GM19328 (cell line): ENCODE measurements around the gene DENND1C.
"Not testable (repeated sequence)": the region's sequence is repeated elsewhere in the genome, so short reads cannot be mapped to it uniquely, and the experiment has no call there.

Experiments
- ATAC-seq: cut with Tn5 transposase; IDR thresholded peaks from one replicate; pipeline ENCODE4 v1.9.1; 2021; ENCODE audit warnings: mild to moderate bottlenecking, moderate library complexity; ENCODE audit not compliant: unreplicated experiment

The DENND1C gene

DNA sequence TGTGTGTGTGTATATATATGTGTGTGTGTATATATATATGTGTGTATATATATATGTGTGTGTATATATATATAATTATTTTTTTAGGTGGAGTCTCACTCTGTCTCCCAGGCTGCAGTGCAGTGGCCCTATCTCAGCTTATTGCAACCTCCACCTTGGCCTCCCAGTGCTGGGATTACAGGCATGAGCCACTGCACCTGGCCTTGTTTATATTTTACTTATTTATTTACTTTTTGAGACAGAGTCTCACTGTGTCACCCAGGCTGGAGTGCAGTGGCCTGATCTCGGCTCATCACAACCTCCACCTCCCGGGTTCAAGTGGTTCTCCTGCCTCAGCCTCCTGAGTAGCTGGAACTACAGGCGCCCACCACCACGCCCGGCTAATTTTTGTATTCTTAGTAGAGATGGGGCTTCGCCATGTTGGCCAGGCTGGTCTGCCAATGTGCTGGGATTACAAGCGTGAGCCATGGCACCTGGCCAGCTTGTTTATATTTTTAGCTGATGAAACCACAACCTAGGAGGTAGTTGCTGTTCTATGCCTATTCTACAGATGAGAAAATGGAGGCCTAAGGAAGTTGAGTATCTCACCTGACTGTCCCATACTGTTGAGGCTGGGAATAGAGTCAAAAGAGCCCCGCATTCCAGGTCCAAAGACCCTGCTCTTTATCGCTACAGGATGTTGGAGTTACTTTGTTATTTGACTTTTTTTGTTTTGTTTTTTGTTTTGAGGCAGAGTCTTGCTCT is 26.6 kb upstream of the DENND1C start:
- ATAC-seq: not testable (repeated sequence)

DNA sequence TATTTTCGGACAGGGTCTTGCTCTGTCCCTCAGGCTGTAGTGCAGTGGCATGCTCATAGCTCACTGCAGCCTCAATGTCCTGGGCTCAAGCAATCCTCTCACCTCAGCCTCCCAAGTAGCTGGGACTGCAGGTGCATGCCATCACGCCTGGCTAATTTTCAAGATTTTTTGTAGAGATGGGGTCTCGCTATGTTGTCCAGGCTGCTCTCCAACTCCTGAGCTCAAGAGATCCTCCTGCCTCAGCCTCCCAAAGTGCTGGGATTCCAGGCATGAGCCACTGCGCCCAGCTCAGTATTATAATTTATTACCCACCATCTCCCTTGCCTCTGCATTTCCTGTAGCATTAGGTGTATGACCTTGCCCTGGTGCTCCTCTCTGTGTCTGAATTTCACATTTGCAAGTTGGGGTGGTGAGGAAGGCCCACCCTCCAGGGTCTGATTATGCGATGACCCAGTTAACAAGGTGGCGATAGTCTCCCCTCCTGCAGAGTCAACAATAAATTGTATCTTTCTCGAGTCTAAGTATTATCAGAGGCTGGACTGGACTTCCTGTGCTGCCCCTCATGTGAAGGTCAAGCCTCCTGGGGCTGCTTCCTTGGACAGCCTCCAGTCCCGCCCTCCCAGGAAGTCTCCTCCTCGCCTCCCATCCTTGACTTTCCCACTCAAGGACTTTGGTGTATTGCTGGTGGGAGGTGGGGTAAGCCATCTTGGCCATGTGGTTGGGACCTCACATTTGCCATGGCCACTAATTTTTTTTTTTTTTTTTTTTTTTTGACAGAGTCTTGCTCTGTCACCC is 22.0 kb upstream of the DENND1C start:
- ATAC-seq: no peak

DNA sequence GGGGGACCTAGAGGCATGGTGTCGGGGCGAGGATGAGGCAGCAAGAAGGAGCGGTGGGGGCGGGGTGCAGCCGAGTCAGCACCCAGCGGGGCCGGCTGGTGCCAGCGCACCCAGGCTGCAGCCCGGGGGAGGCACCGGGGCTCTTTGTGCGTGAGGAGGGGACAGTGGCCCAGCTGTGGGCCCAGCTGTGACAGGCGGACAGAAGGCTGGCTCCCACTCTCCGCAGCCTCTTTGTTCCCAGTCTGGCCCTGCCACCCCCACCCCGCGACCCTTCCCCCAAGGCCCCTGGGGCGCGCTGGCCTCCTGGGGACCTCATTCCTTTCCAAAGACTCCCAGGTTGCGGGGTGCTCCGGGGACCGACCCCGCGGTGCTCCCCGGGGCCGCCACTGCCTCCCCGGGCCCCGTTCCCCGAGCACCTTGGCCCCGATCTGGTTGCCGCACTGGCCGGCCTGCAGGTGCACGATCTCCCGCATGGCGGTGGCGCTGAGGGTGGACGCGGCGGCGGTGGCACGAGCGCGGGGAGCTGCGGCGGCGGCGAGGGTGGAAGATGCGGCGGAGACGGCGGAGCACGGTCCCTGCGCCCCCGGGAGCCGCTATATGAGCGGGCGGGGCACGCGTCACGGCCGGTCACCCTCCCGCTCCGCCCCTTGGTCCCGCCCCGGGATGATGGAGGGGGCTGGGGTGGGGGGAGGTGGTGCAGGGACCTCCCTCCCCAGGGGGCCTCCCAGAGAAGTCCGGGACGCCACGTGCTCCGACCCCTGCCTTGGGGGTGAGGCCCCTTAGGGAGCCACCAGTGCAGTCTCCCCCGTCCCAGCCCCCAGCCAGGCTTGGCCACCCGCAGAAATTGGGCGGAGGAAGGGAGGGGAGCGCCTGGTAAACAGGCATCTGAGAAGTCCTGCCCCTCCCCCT is 20.4 kb upstream of the DENND1C start, which contains the start of gene TUBB4A:
Gene TUBB4A, minus strand, starts transcription at position 570 of the 909 bp plus-strand sequence. Its CDS starts 97 bp downstream, at position 473.
- ATAC-seq: no peak

DNA sequence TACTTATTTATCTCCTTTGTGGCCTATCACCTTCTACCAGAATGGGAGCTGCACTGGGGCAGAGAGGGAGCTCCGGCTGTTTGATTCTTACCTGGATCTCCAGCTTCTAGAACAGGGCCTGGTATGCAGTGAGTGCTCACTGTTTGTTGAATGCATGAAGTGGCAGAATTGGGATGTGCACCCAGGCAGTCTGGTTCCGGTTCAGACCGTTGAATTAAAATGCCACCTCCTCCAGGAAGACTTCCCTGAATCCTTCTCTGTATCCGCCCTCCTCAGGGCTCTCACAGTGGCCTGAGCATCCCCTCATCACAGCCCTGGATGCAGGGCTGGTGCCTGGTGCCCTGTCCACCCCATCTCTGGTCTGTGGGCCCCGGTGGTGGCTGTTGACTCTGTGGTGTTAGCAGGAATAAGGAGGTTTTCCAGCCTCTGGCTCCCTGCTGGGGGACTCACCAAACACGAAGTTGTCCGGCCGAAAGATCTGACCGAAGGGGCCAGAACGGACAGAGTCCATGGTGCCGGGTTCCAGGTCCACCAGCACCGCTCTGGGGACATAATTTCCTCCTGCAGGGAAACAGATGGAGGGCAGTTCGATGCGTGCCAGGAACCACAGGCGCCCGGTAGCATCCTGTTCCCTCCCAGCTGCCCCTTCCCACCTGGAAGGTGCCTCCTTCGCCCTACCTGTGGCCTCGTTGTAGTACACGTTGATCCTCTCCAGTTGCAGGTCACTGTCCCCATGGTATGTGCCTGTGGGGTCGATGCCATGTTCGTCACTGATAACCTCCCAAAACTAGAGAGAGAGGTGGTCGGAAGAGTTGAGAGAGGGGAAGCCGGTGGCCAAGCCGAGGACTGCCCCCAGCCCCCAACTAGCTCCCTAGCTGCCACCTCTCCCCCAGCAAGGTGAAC is 19.5 kb upstream of the DENND1C start:
- no peak for ATAC-seq

DNA sequence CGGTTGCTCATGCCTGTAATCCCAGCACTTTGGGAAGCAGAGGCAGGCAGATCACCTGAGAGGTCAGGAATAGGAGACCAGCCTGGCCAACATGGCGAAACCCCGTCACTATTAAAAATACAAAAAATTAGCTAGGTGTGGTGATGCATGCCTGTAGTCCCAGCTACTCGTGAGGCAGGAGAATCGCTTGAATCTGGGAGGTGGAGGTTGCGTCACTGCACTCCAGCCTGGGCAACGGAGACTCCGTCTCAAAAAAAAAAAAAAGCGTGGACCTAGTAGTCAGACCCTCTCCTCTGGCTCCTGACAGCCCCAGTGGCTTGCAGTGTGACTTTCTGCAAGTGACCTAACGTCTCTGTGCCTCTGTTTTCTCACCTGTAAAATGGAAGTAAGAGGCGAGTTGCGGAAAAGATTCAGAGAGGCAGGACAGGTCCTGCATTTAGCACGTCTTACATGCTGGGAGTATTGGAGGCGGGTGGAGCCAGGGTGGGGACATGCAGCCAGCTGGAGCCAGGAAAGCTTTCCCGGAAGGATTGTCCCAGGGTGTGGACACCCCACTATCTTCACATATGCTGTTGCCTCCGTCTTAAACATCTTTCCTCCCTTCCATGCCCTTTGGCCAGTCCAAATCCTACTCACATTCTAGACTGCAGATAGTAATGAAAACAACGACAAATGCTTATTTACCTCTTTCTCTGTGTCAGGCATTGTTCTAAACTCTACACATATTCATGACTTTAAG is 17.6 kb upstream of the DENND1C start:
- no peak for ATAC-seq

DNA sequence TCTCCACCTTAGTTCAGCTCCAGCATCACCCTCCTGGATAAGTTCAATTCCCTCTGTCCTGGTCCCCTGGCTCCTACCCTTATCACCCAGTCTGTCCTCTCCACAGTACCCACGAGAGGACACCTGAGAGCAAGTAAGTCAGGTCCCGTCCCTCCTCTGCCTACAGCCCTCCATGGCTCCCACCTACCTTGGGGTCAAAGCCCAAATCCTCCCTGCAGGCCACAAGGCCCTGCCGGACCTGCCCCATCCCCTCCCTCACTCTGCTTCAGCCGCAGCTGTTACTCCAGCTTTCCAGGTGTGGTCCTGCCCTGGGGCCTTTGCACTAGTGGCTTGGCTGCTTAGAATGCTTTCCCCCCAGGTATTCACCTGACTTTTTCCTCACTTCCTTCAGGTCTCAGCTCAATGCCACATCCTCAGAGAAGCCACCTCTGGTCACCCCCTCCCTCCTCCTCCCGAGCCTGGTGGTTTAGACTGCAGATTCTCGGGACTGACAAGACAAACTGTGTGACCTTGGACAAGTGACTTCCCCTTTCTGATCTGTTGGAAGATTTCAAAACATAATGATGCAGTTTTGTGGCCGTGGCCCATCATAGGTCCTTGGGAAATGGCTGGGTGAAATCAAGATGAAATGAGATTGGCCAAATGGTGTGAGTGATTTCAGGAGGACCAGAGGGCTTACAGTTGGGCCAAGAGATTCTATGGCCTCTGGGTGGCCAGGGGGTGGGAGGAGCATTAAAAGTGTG is 16.9 kb upstream of the DENND1C start:
- no peak for ATAC-seq

DNA sequence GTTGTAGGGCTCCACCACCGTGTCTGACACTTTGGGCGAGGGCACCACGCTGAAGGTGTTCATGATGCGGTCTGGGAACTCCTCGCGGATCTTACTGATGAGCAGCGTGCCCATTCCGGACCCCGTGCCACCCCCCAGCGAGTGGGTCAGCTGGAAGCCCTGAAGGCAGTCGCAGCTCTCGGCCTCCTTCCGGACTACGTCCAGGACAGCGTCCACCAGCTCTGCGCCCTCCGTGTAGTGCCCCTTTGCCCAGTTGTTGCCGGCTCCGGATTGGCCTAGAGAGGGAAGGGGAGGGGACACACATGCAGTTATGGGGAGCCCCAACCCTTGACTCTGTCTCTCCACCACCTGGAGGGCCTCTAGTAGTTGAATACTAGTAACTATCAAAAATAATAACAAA is 14.4 kb upstream of the DENND1C start:
- no peak for ATAC-seq

DNA sequence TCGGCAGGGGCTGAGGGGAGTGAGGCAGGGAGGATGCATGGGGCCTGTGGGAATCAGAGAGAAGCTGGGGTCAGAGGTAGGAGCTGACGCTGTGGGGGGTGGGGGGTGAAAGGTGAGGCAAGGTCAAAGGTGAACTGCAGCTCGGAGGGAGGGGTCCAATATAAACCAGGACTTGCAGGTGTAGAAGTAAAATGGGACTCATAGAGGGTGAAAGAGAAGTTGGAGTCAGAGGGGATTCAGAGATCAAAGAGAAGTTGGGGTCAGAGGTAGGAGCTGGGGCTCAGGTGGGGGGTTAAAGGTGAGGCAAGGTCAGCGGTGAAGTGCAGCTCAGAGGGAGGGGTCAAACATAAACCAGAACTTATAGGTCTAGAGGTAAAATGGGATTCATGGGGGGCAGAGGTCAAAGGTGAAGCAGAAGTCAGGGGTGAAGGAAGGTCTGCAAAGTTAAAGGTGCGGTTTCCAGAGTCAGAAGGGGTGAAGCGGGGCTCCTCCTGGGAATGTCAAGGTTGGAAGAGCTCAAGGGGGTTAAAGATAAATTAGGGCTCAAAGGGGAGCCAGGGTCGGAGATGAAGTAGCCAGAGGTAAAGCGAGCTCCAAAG is 12.9 kb upstream of the DENND1C start:
- no peak for ATAC-seq

DNA sequence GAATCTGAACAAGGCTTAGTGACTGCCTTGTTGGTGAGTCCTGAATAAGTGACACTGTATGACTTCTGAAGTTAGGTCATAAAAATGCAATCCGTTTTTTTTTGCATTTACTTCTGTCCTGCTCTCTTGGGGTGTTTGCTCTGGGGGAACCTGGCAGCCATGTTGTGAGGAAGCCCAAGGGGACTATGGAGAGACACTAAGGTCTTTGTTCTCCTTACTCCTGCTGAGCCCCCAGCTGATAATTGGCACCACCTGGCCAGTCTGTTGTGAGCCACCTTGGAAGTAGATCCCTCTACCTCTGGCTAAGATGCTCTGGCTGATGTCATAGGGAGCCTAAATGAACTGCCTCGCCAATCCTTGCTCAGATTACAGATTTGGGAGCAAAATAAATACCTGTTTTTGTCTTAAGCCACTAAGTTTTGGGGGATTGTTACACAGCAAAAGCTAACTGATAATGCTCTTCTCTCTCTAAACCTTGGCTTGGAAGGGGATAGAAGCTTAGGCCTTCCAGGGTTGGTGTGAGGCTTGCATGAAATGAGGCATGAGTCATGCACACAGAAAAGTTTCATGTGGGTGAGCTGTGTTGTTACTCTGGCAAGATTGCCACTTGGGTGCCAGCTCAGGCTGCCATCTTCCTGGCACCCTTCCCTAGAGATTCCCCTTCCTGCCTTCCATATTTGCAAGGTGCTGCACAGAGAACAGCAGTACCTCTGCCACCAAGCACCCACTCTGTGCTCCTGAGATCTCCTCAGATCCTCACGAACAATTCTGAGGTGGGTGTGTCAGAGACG is 10.4 kb upstream of the DENND1C start:
- ATAC-seq: no peak

DNA sequence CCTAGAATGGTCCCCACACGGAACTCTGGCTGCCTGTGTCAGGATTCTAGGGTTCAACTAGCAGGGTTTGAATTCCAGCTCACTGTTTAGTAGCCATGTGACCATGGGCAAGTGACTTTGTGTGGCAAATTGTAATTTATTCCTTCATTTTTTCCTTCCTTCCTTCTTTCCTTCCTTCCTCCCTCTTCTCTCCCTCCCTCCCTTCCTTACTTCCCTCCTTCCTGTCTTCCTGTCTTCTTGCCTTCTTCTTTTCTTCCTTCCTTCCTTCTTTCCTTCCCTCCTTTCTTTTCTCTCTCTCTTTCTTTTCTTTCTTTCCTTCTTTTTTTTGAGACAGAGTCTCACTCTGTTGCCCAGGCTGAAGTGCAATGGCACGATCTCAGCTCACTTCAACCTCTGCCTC is 8.5 kb upstream of the DENND1C start:
- ATAC-seq: no peak

DNA sequence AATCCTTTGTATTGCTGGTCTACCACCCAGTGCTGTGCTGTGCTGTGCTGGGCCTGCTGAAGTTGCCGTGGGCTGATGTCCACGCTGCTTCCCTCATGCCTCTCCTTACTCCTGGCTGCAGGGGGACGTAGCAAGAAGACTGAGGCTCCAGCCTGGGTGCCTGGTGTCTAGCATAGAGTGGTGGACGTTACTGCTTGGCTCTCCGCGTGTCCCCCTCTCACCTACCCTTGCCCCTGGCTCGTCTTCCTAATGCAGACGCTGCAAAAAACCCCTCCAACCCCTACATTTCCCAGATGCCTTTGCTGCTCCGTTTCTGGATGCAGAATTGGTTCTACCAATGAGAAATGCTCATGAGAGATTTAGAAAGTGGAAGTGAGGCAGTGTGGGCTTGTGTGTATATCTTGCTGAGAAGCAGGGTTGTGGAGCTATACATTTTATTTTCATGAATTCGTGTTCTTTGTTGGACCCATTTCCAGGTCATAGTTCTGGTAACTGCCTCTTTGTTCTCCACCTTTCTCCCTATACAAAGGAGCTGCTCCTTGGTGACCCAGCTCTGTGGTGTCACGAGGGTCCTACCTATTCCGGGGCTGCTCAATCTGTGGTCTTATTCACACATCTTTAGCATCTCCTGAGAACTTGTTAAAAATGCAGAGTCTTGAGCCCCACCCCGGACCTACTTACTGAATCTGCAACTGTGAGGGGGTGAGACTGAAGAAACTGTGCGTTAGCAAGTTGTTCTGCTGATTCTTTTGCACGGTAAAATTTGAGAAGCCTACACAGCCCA is 7.9 kb upstream of the DENND1C start:
- ATAC-seq: peak; percentile 64

DNA sequence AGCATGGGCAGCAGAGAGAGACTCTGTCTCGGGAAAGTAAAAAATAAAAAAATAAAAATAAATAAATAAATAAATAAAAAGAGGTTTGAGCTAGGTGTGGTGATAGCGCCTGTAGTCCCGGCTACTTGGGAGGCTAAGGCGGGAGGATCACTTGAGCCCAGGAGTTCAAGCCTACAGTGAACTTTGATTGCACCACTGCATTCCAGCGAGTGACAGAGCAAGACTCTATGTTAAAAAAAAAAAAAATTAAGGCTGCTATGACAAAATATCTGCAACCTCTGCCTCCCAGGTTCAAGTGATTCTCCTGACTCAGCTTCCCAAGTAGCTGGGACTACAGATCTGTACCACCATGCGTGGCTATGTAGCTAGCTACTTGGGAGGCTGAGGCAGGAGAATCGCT is 3.2 kb upstream of the DENND1C start:
- ATAC-seq: no peak

DNA sequence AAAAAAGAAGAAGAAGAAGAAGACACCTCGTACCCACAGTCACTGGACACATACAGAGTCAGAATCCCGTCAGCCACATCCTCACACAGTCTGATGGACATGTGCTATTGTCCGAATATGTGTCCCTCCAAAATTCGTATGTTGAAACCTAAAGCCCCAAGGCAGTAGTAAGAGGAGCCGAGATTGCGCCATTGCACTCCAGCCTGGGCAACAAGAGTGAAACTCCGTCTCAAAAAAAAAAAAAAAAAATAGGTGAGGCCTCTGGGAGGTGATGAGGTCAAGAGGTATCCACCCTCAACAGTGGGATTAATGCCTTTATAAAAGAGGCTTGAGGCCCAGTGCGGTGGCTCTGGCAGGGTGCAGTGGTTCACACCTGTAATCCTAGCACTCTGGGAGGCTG is 2.6 kb upstream of the DENND1C start:
- ATAC-seq: no peak

DNA sequence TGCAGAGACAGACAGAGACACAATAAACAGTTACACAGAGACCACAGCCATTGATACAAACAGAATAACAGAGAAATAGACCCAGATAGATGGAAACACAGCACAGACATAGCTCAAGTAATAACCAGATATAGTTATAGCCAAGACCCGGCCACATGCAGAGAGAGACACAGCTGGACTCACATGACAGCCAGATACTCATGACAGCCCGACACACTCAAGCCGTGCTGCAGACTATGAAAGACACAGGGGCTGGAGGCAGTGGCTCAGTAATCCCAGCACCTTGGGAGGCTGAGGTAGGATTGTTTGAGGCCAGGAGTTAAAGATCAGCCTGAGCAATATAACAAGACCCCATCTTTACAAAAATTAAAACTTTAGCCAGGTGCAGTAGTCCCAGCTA is 1.6 kb upstream of the DENND1C start:
- no peak for ATAC-seq

DNA sequence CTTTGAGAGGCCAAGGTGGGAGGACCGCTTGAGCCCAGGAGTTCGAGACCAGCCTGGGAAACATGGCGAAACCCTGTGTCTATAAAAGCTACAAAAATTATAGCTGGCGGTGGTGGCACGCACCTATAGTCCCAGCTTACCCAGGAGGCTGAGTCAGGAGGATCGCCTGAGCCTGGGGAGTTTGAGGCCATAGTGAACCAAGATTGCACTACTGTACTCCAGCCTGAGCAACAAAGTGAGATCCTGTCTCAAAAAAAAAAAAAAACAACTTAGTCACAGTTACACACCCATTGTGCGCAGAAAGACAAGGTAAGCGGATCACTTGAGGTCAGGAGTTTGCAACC is 728 bp upstream of the DENND1C start:
- ATAC-seq: no peak

DNA sequence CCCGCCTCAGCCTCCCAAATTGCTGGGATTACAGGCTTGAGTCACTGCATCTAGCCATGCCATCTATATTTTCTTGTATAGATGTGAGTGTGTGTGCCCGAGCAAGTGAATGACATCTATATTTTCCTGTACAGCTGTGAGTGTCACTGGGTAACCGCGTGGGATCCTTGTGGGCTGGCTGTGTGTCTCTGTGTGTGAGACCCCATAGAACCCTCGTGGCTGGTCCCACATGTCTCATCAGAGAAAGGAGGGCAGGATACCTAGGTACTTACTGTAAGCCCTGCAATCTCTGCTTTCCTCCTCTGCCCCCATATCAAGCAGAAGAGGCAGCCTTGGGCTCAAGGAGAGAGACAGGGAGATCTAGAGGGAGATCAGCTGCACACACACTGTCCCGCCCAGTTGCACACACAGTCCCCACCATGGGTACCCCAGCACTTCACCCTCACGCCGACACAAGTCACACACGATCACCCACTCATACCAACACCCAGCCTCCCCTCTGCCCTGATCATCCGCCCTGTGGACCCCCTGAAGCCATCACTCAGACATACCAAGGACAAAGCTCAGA is 655 bp downstream of the DENND1C start:
- ATAC-seq: no peak
